ENCODE results near the gene ITGA3.

The ITGA3 gene

DNA sequence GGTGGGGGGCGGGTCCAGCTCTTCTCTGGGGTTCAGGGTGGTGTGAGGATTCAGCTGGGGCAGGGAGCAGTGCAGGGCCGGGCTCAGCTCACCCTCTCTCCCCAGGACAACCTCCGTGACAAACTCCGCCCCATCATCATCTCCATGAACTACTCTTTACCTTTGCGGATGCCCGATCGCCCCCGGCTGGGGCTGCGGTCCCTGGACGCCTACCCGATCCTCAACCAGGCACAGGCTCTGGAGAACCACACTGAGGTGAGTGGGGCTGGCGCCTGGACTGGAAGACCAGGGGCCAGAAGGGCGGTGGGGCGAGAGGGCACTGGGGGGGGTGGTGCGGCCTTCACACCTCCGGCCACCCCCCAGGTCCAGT is 20.3 kb downstream of the ITGA3 start:
- Histone ChIP-seq H3K27me3 (ENCODE audit: insufficient read depth, low read length, poor library complexity, severe bottlenecking) (no peaks in the 10 kb centered on the region), H3K4me3 (ENCODE audit: low read length, poor library complexity, severe bottlenecking) (no peak overlapping the region), H3K79me2 (ENCODE audit: insufficient read depth, low read length) (no peaks in the 10 kb centered on the region), H3K9ac (ENCODE audit: low read depth, low read length, poor library complexity, severe bottlenecking) (no peak overlapping the region), H3K9me3 (ENCODE audit: insufficient read depth, low read depth, low read length) (no peaks in the 10 kb centered on the region), H3K4me2 (ENCODE audit: low read depth, low read length, poor library complexity, severe bottlenecking) (no peak overlapping the region), H3K4me1 (ENCODE audit: insufficient read depth, low read length, poor library complexity, severe bottlenecking) (no peaks in the 10 kb centered on the region), H4K20me1 (ENCODE audit: insufficient read depth, low read length, poor library complexity, severe bottlenecking) (no peaks in the 10 kb centered on the region), H2AFZ (ENCODE audit: low read length) (no peak overlapping the region), H3F3A (ENCODE audit: low read depth) (no peaks in the 10 kb centered on the region), H3K9me2 (replicated peaks; ENCODE audit: low read depth, low read length) (no peaks in the 10 kb centered on the region), H3K36me3 (ENCODE audit: insufficient read depth, low read length) (peaks cover 5% of the 10 kb centered on the region; the same call in 1 of the 2 replicates)
- no peak for TF ChIP-seq EZH2phosphoT487 (IDR thresholded peaks at IDR 0.05; ENCODE audit: borderline replicate concordance)
- TF ChIP-seq, protein P1, sequence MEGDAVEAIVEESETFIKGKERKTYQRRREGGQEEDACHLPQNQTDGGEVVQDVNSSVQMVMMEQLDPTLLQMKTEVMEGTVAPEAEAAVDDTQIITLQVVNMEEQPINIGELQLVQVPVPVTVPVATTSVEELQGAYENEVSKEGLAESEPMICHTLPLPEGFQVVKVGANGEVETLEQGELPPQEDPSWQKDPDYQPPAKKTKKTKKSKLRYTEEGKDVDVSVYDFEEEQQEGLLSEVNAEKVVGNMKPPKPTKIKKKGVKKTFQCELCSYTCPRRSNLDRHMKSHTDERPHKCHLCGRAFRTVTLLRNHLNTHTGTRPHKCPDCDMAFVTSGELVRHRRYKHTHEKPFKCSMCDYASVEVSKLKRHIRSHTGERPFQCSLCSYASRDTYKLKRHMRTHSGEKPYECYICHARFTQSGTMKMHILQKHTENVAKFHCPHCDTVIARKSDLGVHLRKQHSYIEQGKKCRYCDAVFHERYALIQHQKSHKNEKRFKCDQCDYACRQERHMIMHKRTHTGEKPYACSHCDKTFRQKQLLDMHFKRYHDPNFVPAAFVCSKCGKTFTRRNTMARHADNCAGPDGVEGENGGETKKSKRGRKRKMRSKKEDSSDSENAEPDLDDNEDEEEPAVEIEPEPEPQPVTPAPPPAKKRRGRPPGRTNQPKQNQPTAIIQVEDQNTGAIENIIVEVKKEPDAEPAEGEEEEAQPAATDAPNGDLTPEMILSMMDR (conservative IDR thresholded peaks at IDR 0.05; ENCODE audit: low read length), result no peak

DNA sequence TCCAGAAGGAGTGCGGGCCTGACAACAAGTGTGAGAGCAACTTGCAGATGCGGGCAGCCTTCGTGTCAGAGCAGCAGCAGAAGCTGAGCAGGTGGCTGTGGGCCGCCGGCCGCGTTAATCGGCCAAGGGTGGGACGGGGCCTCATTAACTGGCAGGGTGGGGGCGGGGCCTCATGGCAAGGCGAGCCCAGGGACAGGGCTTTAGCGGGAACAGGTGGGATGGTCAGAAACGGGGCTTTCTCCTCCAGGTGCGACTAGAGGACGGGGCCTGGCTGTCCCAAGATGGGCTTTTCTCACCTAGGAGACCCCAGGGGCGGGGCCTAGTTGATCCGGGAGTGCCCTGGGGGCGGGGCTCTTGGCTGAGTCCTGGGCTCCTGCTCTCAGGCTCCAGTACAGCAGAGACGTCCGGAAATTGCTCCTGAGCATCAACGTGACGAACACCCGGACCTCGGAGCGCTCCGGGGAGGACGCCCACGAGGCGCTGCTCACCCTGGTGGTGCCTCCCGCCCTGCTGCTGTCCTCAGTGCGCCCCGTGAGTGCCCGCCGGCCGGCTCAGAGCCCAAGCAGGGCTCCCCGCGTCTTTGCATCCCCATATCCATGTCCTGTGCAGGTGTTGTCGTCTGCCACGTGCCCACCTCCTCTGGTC is 20.8 kb downstream of the ITGA3 start:
- H3K9me3 ChIP-seq (ENCODE audit: insufficient read depth, low read depth, low read length), result no peaks in the 10 kb centered on the region
- no peaks in the 10 kb centered on the region for H3K79me2 ChIP-seq (ENCODE audit: insufficient read depth, low read length)
- TF ChIP-seq EZH2phosphoT487 (IDR thresholded peaks at IDR 0.05; ENCODE audit: borderline replicate concordance), result no peak
- TF ChIP-seq, protein P1 (conservative IDR thresholded peaks at IDR 0.05; ENCODE audit: low read length), result no peak
- H3K36me3 ChIP-seq (ENCODE audit: insufficient read depth, low read length), result peaks cover 5% of the 10 kb centered on the region; the same call in 1 of the 2 replicates
- H4K20me1 ChIP-seq (ENCODE audit: insufficient read depth, low read length, poor library complexity, severe bottlenecking), result no peaks in the 10 kb centered on the region
- no peaks in the 10 kb centered on the region for H3K9me2 ChIP-seq (replicated peaks; ENCODE audit: low read depth, low read length)
- H3K4me3 ChIP-seq (ENCODE audit: low read length, poor library complexity, severe bottlenecking), result no peak overlapping the region
- H3K9ac ChIP-seq (ENCODE audit: low read depth, low read length, poor library complexity, severe bottlenecking), result no peak overlapping the region
- H2AFZ ChIP-seq (ENCODE audit: low read length), result no peak overlapping the region
- no peak overlapping the region for H3K4me2 ChIP-seq (ENCODE audit: low read depth, low read length, poor library complexity, severe bottlenecking)
- H3K27me3 ChIP-seq (ENCODE audit: insufficient read depth, low read length, poor library complexity, severe bottlenecking), result no peaks in the 10 kb centered on the region
- no peaks in the 10 kb centered on the region for H3F3A ChIP-seq (ENCODE audit: low read depth)
- no peaks in the 10 kb centered on the region for H3K4me1 ChIP-seq (ENCODE audit: insufficient read depth, low read length, poor library complexity, severe bottlenecking)

DNA sequence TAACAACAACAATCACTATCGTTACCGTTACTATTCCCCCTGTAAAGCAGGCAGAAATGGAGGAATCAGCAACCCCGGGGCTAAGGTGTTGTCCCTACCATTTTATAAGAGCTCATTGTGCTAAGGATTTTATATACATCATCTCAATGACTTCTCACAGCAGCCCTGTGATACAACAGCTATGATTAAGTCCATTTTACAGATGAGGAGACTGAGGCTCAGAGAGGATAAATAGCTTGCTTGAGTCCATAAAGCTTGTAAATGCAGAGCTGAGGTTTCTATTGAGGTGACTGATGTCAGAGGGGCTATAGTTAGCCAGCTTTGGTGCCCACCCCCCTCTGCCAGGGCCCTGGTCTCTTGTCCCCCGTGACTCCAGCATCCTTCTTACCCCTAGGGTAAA is 22.5 kb downstream of the ITGA3 start:
- Histone ChIP-seq H3K9ac (ENCODE audit: low read depth, low read length, poor library complexity, severe bottlenecking) (no peak overlapping the region), H3K79me2 (ENCODE audit: insufficient read depth, low read length) (no peaks in the 10 kb centered on the region), H3K4me2 (ENCODE audit: low read depth, low read length, poor library complexity, severe bottlenecking) (no peak overlapping the region), H3F3A (ENCODE audit: low read depth) (no peaks in the 10 kb centered on the region), H3K27me3 (ENCODE audit: insufficient read depth, low read length, poor library complexity, severe bottlenecking) (no peaks in the 10 kb centered on the region), H3K4me3 (ENCODE audit: low read length, poor library complexity, severe bottlenecking) (no peak overlapping the region), H4K20me1 (ENCODE audit: insufficient read depth, low read length, poor library complexity, severe bottlenecking) (no peaks in the 10 kb centered on the region), H3K9me3 (ENCODE audit: insufficient read depth, low read depth, low read length) (no peaks in the 10 kb centered on the region), H2AFZ (ENCODE audit: low read length) (no peak overlapping the region), H3K4me1 (ENCODE audit: insufficient read depth, low read length, poor library complexity, severe bottlenecking) (no peaks in the 10 kb centered on the region), H3K9me2 (replicated peaks; ENCODE audit: low read depth, low read length) (no peaks in the 10 kb centered on the region), H3K36me3 (ENCODE audit: insufficient read depth, low read length) (peaks cover 5% of the 10 kb centered on the region; the same call in 1 of the 2 replicates)
- TF ChIP-seq, protein P1 (conservative IDR thresholded peaks at IDR 0.05; ENCODE audit: low read length), result no peak
- TF ChIP-seq EZH2phosphoT487 (IDR thresholded peaks at IDR 0.05; ENCODE audit: borderline replicate concordance), result no peak
